Epithelial cell of proximal tubule (primary cell): Measurements from ENCODE around the gene CNIH2. TPM values are rescaled to one million over a fixed set of nuclear protein-coding genes. Genes with fewer than 3 reads are reported as not detected.
A peak's percentile ranks its signal among the peaks of the same experiment; 100 is the strongest.

ENCODE experiments used
- DNase-seq: peaks from one replicate; pipeline ENCODE4 v3.0.0-alpha.2; 2011; ENCODE audit warnings: low read depth
- H3K4me3 ChIP-seq: 2 replicates; pipeline ENCODE4 v1.5.1; 2011; ENCODE audit warnings: low read depth, mild to moderate bottlenecking, low read length
- CTCF ChIP-seq: conservative IDR thresholded peaks from 2 replicates; pipeline ENCODE4 v1.5.1; 2012; ENCODE audit warnings: low read depth, mild to moderate bottlenecking, low read length
- total RNA-seq: library from RNA; depleted of rRNA; stranded (reverse); fragments of >200 nt; gene quantifications from 2 replicates; pipeline ENCODE4 v1.2.3, GENCODE V29; 2015

The CNIH2 gene
- total RNA-seq, 1 donor from 2014 or later = 0.58 TPM

DNA sequence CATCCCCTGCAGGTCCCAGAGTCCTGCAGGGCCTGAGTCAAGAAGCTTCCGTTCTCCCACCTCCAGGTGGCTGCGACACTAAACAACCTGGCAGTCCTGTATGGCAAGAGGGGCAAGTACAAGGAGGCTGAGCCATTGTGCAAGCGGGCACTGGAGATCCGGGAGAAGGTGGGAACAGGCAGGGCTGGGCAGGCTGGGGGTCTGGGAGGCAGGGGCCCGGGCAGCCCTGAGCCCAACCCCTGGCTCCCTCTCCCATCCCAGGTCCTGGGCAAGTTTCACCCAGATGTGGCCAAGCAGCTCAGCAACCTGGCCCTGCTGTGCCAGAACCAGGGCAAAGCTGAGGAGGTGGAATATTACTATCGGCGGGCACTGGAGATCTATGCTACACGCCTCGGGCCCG, 14.2 kb upstream of the CNIH2 start:
- no peak for DNase-seq
- no peak overlapping the region for H3K4me3 ChIP-seq
- TF ChIP-seq CTCF = no peak

- no peak overlapping the region for H3K4me3 ChIP-seq
- no peak for DNase-seq
- no peak for TF ChIP-seq CTCF
Observed at GRCh38 chr11:66264383-66264782, 13.6 kb upstream of the CNIH2 start.

DNA sequence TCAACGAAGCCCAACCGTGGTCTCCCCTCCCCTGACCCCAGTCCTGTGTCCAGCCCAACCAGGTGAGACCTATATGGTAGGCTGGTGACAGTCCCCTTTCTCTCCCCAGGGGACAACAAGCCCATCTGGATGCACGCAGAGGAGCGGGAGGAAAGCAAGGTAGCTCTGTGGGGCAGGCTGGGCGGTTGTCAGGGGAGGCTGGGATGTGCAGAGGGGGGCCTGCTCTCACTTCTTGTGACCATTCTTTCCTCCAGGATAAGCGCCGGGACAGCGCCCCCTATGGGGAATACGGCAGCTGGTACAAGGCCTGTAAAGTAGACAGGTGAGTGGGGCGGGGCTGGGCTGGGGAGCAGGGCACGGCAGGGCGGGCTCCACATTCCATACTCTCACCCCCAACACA, 13.1 kb upstream of the CNIH2 start:
- TF ChIP-seq CTCF = peak; percentile 57
- no peak for DNase-seq
- H3K4me3 ChIP-seq = no peak overlapping the region

DNA sequence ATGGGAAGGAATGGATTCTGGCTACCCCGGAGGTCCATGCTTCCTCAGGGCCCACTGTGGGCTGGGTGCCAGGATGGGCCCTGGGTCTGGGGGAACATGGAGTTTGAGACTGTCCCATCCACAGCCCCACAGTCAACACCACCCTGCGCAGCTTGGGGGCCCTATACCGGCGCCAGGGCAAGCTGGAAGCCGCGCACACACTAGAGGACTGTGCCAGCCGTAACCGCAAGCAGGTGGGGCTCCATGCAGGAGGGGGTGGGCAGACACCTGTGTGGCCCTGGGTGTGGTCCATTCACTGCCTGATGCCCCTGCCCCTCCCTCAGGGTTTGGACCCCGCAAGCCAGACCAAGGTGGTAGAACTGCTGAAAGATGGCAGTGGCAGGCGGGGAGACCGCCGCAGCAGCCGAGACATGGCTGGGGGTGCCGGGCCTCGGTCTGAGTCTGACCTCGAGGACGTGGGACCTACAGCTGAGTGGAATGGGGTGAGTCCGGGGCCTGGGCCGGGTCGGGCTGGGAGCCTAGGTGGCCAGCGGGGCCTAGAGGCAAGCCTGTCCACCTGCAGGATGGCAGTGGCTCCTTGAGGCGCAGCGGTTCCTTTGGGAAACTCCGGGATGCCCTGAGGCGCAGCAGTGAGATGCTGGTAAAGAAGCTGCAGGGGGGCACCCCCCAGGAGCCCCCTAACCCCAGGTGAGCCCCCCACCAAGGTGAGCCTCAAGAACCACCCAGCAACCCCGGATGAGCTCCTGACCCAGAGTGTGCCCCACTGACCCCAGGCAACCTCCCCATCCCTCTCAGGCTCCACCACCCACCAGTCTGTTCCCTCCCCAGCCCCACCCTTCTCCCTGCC, 12.2 kb upstream of the CNIH2 start:
- H3K4me3 ChIP-seq = no peak overlapping the region
- no peak for TF ChIP-seq CTCF
- DNase-seq = no peak

DNA sequence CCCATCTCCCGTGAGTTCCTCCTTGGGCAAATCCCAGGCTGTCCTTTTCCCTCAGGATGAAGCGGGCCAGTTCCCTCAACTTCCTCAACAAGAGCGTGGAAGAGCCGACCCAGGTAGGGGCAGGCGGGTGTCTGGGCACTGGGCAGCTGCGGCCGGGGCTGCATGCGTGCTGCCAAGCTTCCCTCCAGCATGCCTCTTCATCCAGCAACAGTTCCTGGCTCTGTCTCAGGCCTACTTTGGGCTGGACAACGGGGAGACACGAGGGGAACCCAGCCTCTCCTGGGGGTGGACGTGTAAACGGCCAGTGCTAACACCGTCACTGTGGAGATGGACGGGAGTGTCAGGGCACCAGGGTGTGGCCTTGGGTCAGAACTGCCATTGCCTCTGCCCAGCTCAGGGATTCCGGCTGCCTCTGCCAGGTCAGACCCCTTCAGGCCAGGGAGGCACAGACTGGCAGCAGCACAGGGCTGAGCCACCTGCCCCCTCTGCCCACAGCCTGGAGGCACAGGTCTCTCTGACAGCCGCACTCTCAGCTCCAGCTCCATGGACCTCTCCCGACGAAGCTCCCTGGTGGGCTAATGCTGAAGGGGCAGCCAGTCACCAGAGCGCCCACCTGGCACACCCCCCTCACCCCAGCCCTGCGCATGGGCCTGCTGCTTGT, 11.5 kb upstream of the CNIH2 start:
- no peak for DNase-seq
- TF ChIP-seq CTCF = no peak
- H3K4me3 ChIP-seq = no peak overlapping the region

DNA sequence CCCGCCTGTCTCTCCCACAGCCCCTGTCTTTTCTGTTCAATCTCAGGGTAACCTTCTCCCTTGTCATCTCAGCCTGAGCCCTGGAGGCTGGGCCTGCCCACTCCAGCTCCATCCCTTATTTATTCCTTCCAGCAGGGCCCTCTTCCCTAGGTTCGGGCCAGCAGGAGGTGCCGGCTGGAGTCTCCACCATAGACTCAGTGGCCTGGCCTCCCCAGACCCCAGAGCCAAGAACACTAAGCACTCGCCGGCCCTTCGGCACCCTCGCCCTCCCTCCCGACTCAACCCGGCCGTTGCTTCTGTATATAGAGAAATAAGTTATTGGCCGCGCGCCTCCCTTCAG, 11.0 kb upstream of the CNIH2 start:
- no peak for TF ChIP-seq CTCF
- H3K4me3 ChIP-seq = peak overlapping the region; percentile 63
- no peak for DNase-seq
